H1 (cell line): ENCODE results near the gene DPYD. TPM values are rescaled to one million over a fixed set of nuclear protein-coding genes. Genes with fewer than 3 reads are reported as not detected.
A peak's percentile ranks its signal among the peaks of the same experiment; 100 is the strongest.

Source experiments
- CTCF ChIA-PET: fragments of 300-600 bp; sonication (Branson Sonifier 250); formaldehyde crosslinking; loops from one replicate; lab custom pipeline; 2021; ENCODE audit not compliant: partially characterized antibody; lab: Charles Lee
- POLR2A ChIA-PET: fragments of 300-600 bp; sonication (Branson Sonifier 250); formaldehyde crosslinking; loops from one replicate; lab custom pipeline; 2021; ENCODE audit warnings: inconsistent platforms; ENCODE audit not compliant: partially characterized antibody; lab: Charles Lee
- DNase-seq, 2 experiments: peaks; one replicate each; pipeline versions ENCODE4 v3.0.0 to v3.0.0-alpha.2; 2010 to 2022; ENCODE audit warnings: low spot score in 2 of 2, low read depth in 1 of 2, mixed read lengths in 1 of 2
- FAIRE-seq: peaks from 2 replicates; lab custom pipeline; 2011; peaks lifted over from hg19 to GRCh38; lab: Jason Lieb, UNC
- H2AFZ ChIP-seq: 2 replicates; pipeline ENCODE4 v1.8.1; 2012; ENCODE audit warnings: low read length, inconsistent platforms
- H2AK5ac ChIP-seq: 2 replicates; pipeline ENCODE4 v1.6.1; 2013; ENCODE audit warnings: low read depth, low read length
- H2BK120ac ChIP-seq: replicated peaks from 2 replicates; pipeline ENCODE3; 2013; ENCODE audit warnings: low read depth, low read length, inconsistent platforms
- H2BK12ac ChIP-seq: 2 replicates; pipeline ENCODE4 v1.6.1; 2013; ENCODE audit warnings: low read depth, low read length
- H2BK15ac ChIP-seq: 2 replicates; pipeline ENCODE4 v1.6.1; 2013; ENCODE audit warnings: low read length
- H2BK20ac ChIP-seq: 2 replicates; pipeline ENCODE4 v1.6.1; 2013; ENCODE audit warnings: low read length
- H2BK5ac ChIP-seq: 2 replicates; pipeline ENCODE4 v1.6.1; 2013; ENCODE audit warnings: low read depth, low read length
- H3K14ac ChIP-seq: 2 replicates; pipeline ENCODE4 v1.6.1; 2013; ENCODE audit warnings: inconsistent platforms; ENCODE audit not compliant: insufficient read length
- H3K18ac ChIP-seq: 2 replicates; pipeline ENCODE4 v1.6.1; 2013; ENCODE audit warnings: low read length; ENCODE audit errors: extremely low read depth
- H3K23ac ChIP-seq: 2 replicates; pipeline ENCODE4 v1.6.1; 2013; ENCODE audit warnings: inconsistent platforms; ENCODE audit not compliant: insufficient read length
- H3K23me2 ChIP-seq: 2 replicates; pipeline ENCODE4 v1.6.1; 2013; ENCODE audit warnings: low read depth, low read length
- H3K27ac ChIP-seq: 2 replicates; pipeline ENCODE4 v1.6.1; 2011; ENCODE audit warnings: low read depth, low read length, inconsistent platforms
- H3K27me3 ChIP-seq, 4 experiments: replicated peaks in 1 of 4; 1 replicate in 1 of 4; 2 replicates in 3 of 4; pipeline versions ENCODE4 v1.6.1 to v1.8.1; 2011 to 2013; ENCODE audit warnings: low read length in 3 of 4, mild to moderate bottlenecking in 3 of 4, inconsistent platforms in 2 of 4, mixed read lengths in 2 of 4, moderate library complexity in 1 of 4; ENCODE audit not compliant: control insufficient read depth in 3 of 4, insufficient read depth in 3 of 4; ENCODE audit errors: extremely low read depth in 1 of 4
- H3K36me3 ChIP-seq, 4 experiments: 2 replicates each; pipeline versions ENCODE4 v1.6.1 to v1.8.1; 2011 to 2013; ENCODE audit warnings: mild to moderate bottlenecking in 4 of 4, low read length in 3 of 4, moderate library complexity in 2 of 4, control low read depth in 1 of 4, inconsistent platforms in 1 of 4; ENCODE audit not compliant: insufficient read depth in 4 of 4, control insufficient read depth in 2 of 4
- H3K4ac ChIP-seq: replicated peaks from 2 replicates; pipeline ENCODE3; 2013; ENCODE audit warnings: low read length, low read depth, mixed read lengths, inconsistent platforms; ENCODE audit not compliant: insufficient read length
- H3K4me1 ChIP-seq, 4 experiments: replicated peaks in 1 of 4; 1 replicate in 1 of 4; 2 replicates in 3 of 4; pipeline versions ENCODE4 v1.6.1 to v1.8.1; 2011 to 2013; ENCODE audit warnings: low read length in 3 of 4, inconsistent platforms in 2 of 4, mixed read lengths in 1 of 4; ENCODE audit not compliant: insufficient read depth in 4 of 4, control insufficient read depth in 3 of 4
- H3K4me2 ChIP-seq, 2 experiments: 2 replicates each; pipeline versions ENCODE4 v1.6.1 to v1.8.1; 2011 to 2013; ENCODE audit warnings: low read depth in 2 of 2, low read length in 2 of 2, control low read depth in 1 of 2, inconsistent platforms in 1 of 2, mild to moderate bottlenecking in 1 of 2; ENCODE audit not compliant: insufficient read depth in 1 of 2
- H3K4me3 ChIP-seq, 4 experiments: fragments of 200-600, 300-600 bp in 1 of 4; sonication (generic), shearing (Covaris generic), sonication (Bioruptor Twin) in 1 of 4; 2 replicates each; pipeline versions ENCODE4 v1.5.1 to v1.8.1; 2011 to 2016; ENCODE audit warnings: low read length in 4 of 4, low read depth in 3 of 4, control low read depth in 2 of 4, inconsistent platforms in 2 of 4, mild to moderate bottlenecking in 2 of 4, mixed read lengths in 1 of 4, moderate library complexity in 1 of 4; ENCODE audit not compliant: insufficient read depth in 2 of 4; ENCODE audit errors: extremely low read depth in 1 of 4
- H3K56ac ChIP-seq: replicated peaks from 2 replicates; pipeline ENCODE3; 2013; ENCODE audit warnings: low read depth, mild to moderate bottlenecking, mixed read lengths, low read length, inconsistent platforms; ENCODE audit not compliant: insufficient read length
- H3K79me1 ChIP-seq: 2 replicates; pipeline ENCODE4 v1.6.1; 2013; ENCODE audit warnings: low read depth, low read length, control low read depth
- H3K79me2 ChIP-seq, 2 experiments: 2 replicates each; pipeline versions ENCODE4 v1.6.1 to v1.8.1; 2012 to 2013; ENCODE audit warnings: low read length in 2 of 2, mild to moderate bottlenecking in 2 of 2, inconsistent platforms in 1 of 2; ENCODE audit not compliant: insufficient read depth in 2 of 2, control insufficient read depth in 1 of 2
- H3K9ac ChIP-seq, 4 experiments: replicated peaks in 1 of 4; 1 replicate in 1 of 4; 2 replicates in 3 of 4; pipeline versions ENCODE4 v1.6.1 to v1.8.1; 2011 to 2013; ENCODE audit warnings: low read depth in 3 of 4, low read length in 3 of 4, control low read depth in 2 of 4, mild to moderate bottlenecking in 2 of 4, moderate library complexity in 2 of 4, inconsistent platforms in 1 of 4; ENCODE audit errors: extremely low read depth in 1 of 4
- H3K9me3 ChIP-seq, 2 experiments: 2 replicates each; pipeline versions ENCODE4 v1.6.1 to v1.8.1; 2012 to 2013; ENCODE audit warnings: mild to moderate bottlenecking in 2 of 2, moderate library complexity in 2 of 2, control low read depth in 1 of 2, inconsistent platforms in 1 of 2, low read depth in 1 of 2, low read length in 1 of 2, mixed read lengths in 1 of 2; ENCODE audit not compliant: insufficient read depth in 2 of 2
- H4K20me1 ChIP-seq, 2 experiments: replicated peaks in 1 of 2; 2 replicates each; pipeline versions ENCODE3 to v1.8.1; 2011 to 2013; ENCODE audit warnings: inconsistent platforms in 2 of 2, low read length in 2 of 2, mild to moderate bottlenecking in 1 of 2; ENCODE audit not compliant: insufficient read depth in 2 of 2, control insufficient read depth in 1 of 2
- H4K5ac ChIP-seq: 2 replicates; pipeline ENCODE4 v1.6.1; 2013; ENCODE audit warnings: low read length, low read depth, mixed read lengths, inconsistent platforms; ENCODE audit not compliant: insufficient read length
- H4K8ac ChIP-seq: 2 replicates; pipeline ENCODE4 v1.8.0; 2013; ENCODE audit warnings: mild to moderate bottlenecking, moderate library complexity, low read length, inconsistent platforms; ENCODE audit not compliant: insufficient read depth; ENCODE audit errors: extremely low read depth
- H4K91ac ChIP-seq: replicated peaks from 2 replicates; pipeline ENCODE3; 2013; ENCODE audit warnings: low read length, mixed read lengths, inconsistent platforms; ENCODE audit not compliant: insufficient read length
- CBX5 ChIP-seq: fragments of 300-800, 300-1000 bp; sonication (generic); IDR thresholded peaks from 2 replicates; pipeline ENCODE4 v1.7.1; 2016; ENCODE audit warnings: antibody characterized with exemption, low read length, low read depth
- CBX8 ChIP-seq: fragments of 300-800, 300-1000 bp; sonication (generic); IDR thresholded peaks from 2 replicates; pipeline ENCODE4 v1.7.1; 2016; ENCODE audit warnings: low read depth, low read length, borderline replicate concordance
- CTBP2 ChIP-seq: IDR thresholded peaks from 2 replicates; pipeline ENCODE4 v1.7.0; 2011; ENCODE audit warnings: borderline replicate concordance, mild to moderate bottlenecking, moderate library complexity, mixed read lengths, low read length; ENCODE audit not compliant: insufficient read depth, insufficient read length
- EGR1 ChIP-seq: IDR thresholded peaks from 2 replicates; pipeline ENCODE4 v1.6.1; 2011; ENCODE audit warnings: low read depth, low read length, borderline replicate concordance
- EP300 ChIP-seq, 2 experiments: IDR thresholded peaks; 1 replicate in 1 of 2; 2 replicates in 1 of 2; pipeline ENCODE4 v1.6.1; 2011 to 2012; ENCODE audit warnings: low read depth in 2 of 2, low read length in 2 of 2, mild to moderate bottlenecking in 2 of 2, borderline replicate concordance in 1 of 2, inconsistent platforms in 1 of 2, moderate library complexity in 1 of 2
- EZH2 ChIP-seq: fragments of 200-600 bp; sonication (generic); IDR thresholded peaks from 2 replicates; pipeline ENCODE4 v1.7.1; 2012; ENCODE audit warnings: low read depth, mild to moderate bottlenecking, moderate library complexity, low read length, inconsistent platforms; ENCODE audit not compliant: severe bottlenecking
- FOSL1 ChIP-seq: IDR thresholded peaks from 2 replicates; pipeline ENCODE4 v1.6.1; 2011; ENCODE audit warnings: mild to moderate bottlenecking, low read depth, low read length, moderate library complexity; ENCODE audit not compliant: insufficient read depth
- GABPA ChIP-seq: IDR thresholded peaks from 2 replicates; pipeline ENCODE4 v1.6.1; 2011; ENCODE audit warnings: mild to moderate bottlenecking, low read length, moderate library complexity, borderline replicate concordance; ENCODE audit not compliant: insufficient read depth
- JUN ChIP-seq: IDR thresholded peaks from 2 replicates; pipeline ENCODE4 v1.6.1; 2011; ENCODE audit warnings: low read depth, mild to moderate bottlenecking, improper control_type of control experiment, low read length
- KDM4A ChIP-seq: IDR thresholded peaks from one replicate; pipeline ENCODE4 v1.7.1; 2012; ENCODE audit warnings: low read depth, mild to moderate bottlenecking, moderate library complexity, low read length, inconsistent platforms; ENCODE audit not compliant: severe bottlenecking
- POLR2A ChIP-seq, 2 experiments: IDR thresholded peaks; 1 replicate in 1 of 2; 2 replicates in 1 of 2; pipeline ENCODE4 v1.6.1; 2011; ENCODE audit warnings: low read depth in 2 of 2, low read length in 2 of 2, mild to moderate bottlenecking in 2 of 2; ENCODE audit errors: control extremely low read depth in 1 of 2
- WGBS, 2 experiments: shearing (Covaris generic) in 1 of 2; methylation state at CpG; one replicate each; pipeline versions ENCODE4 v1.1.6 to v1.1.7; 2013 to 2015; ENCODE audit warnings: low lambda C conversion rate in 2 of 2, mixed read lengths in 2 of 2, inconsistent platforms in 1 of 2, low coverage in 1 of 2, missing lambda C conversion rate in 1 of 2; ENCODE audit not compliant: insufficient replicate concordance in 2 of 2, insufficient coverage in 1 of 2, insufficient read length in 1 of 2; ENCODE audit errors: extremely low coverage in 1 of 2, missing lambda C conversion rate in 1 of 2; 5-methylcytosine and 5-hydroxymethylcytosine counted together
- polyA plus RNA-seq, 7 experiments: library from polyadenylated mRNA; depleted of rRNA in 3 of 7; stranded (reverse) in 5 of 7; unstranded in 2 of 7; fragments of >200 nt in 5 of 7; fragments of 200-250 nt in 2 of 7; gene quantifications; 1 replicate in 5 of 7; 2 replicates in 1 of 7; 4 replicates in 1 of 7; pipeline versions ENCODE4 v1.2.1 to v1.2.3, GENCODE V29; 2011 to 2013; ENCODE audit warnings: missing spikeins in 2 of 7, mixed read lengths in 2 of 7
- total RNA-seq: library from RNA; stranded (reverse); fragmentation: NEBNext Ultra II Directional; extraction: Animal tissue kit (Norgen Biotek cat#: 25700); gene quantifications from 2 replicates; pipeline ENCODE4 v1.2.1, GENCODE V29; 2021
- TF ChIP-seq, protein P1 (sequence below): IDR thresholded peaks from 2 replicates; pipeline ENCODE4 v1.6.1; 2012; ENCODE audit warnings: low read length, inconsistent platforms

DPYD gene
- total and polyA plus RNA-seq, 2 of the 8 experiments (the other 6 are each of a cell fraction or from before 2014, with no cell fraction given) = 0.29 to 0.73 TPM

DNA sequence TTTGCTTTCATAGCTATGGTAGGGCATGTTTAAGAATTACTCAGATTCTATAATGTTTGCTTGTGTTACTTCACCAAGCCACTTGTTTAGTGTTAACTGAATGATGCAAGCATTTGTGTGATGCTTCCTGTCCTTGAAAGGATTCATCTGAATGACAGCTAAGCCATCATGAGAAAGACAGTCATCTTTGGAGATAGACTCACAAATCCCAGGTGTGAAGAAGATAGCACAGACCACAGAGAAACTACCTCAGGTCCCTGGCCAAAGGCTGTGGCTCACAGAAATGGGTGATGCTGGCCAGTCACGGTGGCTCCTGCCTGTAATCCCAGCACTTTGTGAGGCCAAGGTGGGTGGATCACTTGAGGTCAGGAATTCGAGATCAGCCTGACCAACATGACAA is 321.4 kb downstream of the DPYD start:
- no peak overlapping the region for H4K5ac ChIP-seq
- no peaks in the 10 kb centered on the region for H3K36me3 ChIP-seq
- H3K79me2 ChIP-seq = no peaks in the 10 kb centered on the region
- no peak overlapping the region for H3K56ac ChIP-seq
- no peak overlapping the region for H2BK5ac ChIP-seq
- no peaks in the 10 kb centered on the region for H4K20me1 ChIP-seq
- DNase-seq (no peak), FAIRE-seq (no peak)
- no peaks in the 10 kb centered on the region for H3K23me2 ChIP-seq
- no peak overlapping the region for H2BK120ac ChIP-seq
- H2BK12ac ChIP-seq = no peak overlapping the region
- no peak overlapping the region for H3K27ac ChIP-seq
- H2BK20ac ChIP-seq = no peak overlapping the region
- no peaks in the 10 kb centered on the region for H3K4me1 ChIP-seq
- no peak overlapping the region for H3K18ac ChIP-seq
- no peaks in the 10 kb centered on the region for H3K9me3 ChIP-seq
- POLR2A ChIA-PET = no interaction called here
- no peak overlapping the region for H2AK5ac ChIP-seq
- no peak overlapping the region for H3K4me2 ChIP-seq
- no peak overlapping the region for H3K9ac ChIP-seq
- peak overlapping the region; percentile 67; the same call in 1 of the 2 replicates for H2BK15ac ChIP-seq
- no peak overlapping the region for H3K4ac ChIP-seq
- no peak overlapping the region for H4K91ac ChIP-seq
- H3K23ac ChIP-seq = no peak overlapping the region
- H4K8ac ChIP-seq = no peak overlapping the region
- H3K27me3 ChIP-seq = no peaks in the 10 kb centered on the region
- H3K79me1 ChIP-seq = no peaks in the 10 kb centered on the region
- H3K14ac ChIP-seq = no peak overlapping the region
- H2AFZ ChIP-seq = no peak overlapping the region
- CTCF ChIA-PET = interaction anchor here (0.6 to 1.0 kb wide), 2 partner anchors 8 to 662 kb away, joined by 3 to 4 read pairs; no protein-coding TSS in a partner anchor
- no peak overlapping the region for H3K4me3 ChIP-seq
- WGBS, 2 experiments = 85% methylated on average over 2 of the region's 2 CpGs; no CpG with 5 or more reads in 1 of the 2 experiments
- TF ChIP-seq EP300 (IDR thresholded peaks at IDR 0.05; ENCODE audit: borderline replicate concordance in 1 of 2, low read depth in 2 of 2, low read length in 2 of 2) (no peak), EGR1 (no peak), GABPA (no peak), EZH2 (no peak), CTBP2 (no peak), KDM4A (no peak), CBX5 (no peak), POLR2A (IDR thresholded peaks at IDR 0.05; ENCODE audit: control extremely low read depth in 1 of 2, low read depth in 2 of 2, low read length in 2 of 2) (no peak), FOSL1 (no peak), CBX8 (no peak), JUN (no peak)
- TF ChIP-seq, protein P1, sequence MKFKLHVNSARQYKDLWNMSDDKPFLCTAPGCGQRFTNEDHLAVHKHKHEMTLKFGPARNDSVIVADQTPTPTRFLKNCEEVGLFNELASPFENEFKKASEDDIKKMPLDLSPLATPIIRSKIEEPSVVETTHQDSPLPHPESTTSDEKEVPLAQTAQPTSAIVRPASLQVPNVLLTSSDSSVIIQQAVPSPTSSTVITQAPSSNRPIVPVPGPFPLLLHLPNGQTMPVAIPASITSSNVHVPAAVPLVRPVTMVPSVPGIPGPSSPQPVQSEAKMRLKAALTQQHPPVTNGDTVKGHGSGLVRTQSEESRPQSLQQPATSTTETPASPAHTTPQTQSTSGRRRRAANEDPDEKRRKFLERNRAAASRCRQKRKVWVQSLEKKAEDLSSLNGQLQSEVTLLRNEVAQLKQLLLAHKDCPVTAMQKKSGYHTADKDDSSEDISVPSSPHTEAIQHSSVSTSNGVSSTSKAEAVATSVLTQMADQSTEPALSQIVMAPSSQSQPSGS = no peak
